Measurements from ENCODE around the gene IFNE. TPM values are rescaled to one million over a fixed set of nuclear protein-coding genes. Genes with fewer than 3 reads are reported as not detected.

Gene IFNE
- total RNA-seq, 1 donor from 2014 or later, result 0.92 TPM

Other genes with a start within 250 kb of the IFNE start
- gene IFNA14, start 242.3 kb downstream of the IFNE start, total RNA-seq, result not detected in 2 replicates
- gene IFNA5, start 177.0 kb downstream of the IFNE start, total RNA-seq, result not detected in 2 replicates
- 33.4 and 35.1 TPM in 2 replicates for gene KLHL9, start 146.9 kb downstream of the IFNE start, total RNA-seq
- gene IFNA6, start 131.4 kb downstream of the IFNE start, total RNA-seq, result not detected in 2 replicates
- not detected in 2 replicates for gene IFNA13, start 114.3 kb downstream of the IFNE start, total RNA-seq
- gene IFNA2, start 96.9 kb downstream of the IFNE start, total RNA-seq, result not detected in 2 replicates
- gene IFNA8, start 73.2 kb downstream of the IFNE start, total RNA-seq, result not detected in 2 replicates
- not detected in 2 replicates for gene IFNA1, start 41.9 kb downstream of the IFNE start, total RNA-seq